Hindlimb muscle (tissue), 1 donor: ENCODE data around the gene PPP2R2C. TPM values are rescaled to one million over a fixed set of nuclear protein-coding genes. Genes with fewer than 3 reads are reported as not detected.

Source experiments
- DNase-seq: peaks from one replicate; pipeline ENCODE4 v3.0.0-alpha.2; 2013
- polyA plus RNA-seq: library from polyadenylated mRNA; unstranded; fragments of 120-200 nt; gene quantifications from one replicate; pipeline ENCODE4 v1.2.1, GENCODE V29; 2013; ENCODE audit not compliant: insufficient read length

The PPP2R2C gene
- polyA plus RNA-seq, 1 donor = 0.45 TPM

DNA sequence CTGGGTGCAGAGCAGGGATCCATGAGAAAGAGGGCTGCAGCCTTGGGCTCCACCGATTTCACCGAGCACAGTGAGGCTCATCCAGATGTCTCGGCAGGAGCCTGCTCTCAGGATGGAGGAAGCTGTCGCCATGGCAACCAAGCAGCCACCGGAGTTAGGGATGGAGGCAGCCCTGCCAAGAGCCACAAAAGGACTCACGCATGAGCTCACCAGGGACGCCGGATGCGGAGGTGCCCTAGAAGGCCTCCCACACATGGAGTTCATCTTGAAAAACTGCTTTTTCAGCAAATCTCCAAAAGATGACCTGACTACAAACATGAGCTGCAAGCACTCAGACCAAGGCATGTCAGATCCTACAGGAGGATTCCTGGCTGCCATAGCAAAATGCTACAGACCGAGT lies 112.0 kb downstream of the PPP2R2C start:
- DNase-seq = no peak

DNA sequence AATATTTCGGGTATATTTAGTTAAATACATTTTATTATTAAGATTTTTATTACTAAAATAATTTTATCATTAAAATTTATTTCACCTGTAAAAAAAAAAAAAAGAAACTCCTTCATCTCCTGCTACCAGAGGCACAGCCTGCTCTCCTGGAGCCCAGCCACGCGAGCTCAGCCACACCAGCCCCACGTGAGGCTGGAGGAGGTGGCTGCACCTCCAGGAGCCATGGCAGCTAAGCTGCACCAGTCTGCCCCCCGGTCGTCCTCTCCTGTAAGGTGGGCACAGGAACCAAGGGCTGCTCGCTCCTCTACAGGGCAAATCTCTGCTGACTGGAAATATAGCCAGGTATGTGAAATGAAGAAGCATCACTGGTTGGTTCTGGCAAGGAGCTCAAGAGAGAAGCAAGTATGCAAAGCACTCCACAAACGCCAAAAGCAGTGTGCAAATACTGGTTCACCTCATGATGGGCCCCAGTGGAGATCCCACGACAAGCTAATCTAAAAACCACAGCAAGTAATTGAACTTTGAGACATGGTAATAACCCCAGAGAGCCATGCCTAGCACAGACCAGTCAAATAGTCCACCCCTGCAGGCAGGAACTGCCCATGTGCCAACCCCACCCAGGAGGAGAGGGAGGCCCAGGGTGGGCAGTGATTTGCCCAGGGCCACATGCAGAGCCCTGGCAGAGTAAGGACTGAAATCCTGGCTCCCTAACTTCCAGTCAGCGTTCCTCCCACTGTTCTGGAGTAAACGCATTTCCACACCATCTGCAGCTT lies 112.7 kb downstream of the PPP2R2C start:
- no peak for DNase-seq

DNA sequence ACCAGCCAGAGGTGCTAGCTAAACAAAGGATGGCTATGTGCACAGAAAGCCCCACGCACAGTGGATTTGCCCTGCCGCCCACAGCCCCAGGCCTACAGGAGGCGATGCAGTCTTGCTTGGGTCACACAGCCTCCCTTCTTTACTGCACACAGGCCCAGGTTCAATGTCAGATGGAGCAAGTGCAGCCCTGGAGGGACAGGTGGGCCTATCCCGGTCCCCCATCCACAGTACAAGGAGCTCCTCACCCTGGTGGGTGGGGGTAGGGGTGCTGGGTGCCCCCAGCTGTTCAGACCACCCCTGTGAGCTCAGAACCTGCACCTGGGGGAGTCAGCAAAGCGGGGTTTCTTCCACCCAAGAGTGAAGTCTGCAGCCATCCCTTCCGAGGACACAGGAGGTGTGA lies 114.9 kb downstream of the PPP2R2C start:
- no peak for DNase-seq

DNA sequence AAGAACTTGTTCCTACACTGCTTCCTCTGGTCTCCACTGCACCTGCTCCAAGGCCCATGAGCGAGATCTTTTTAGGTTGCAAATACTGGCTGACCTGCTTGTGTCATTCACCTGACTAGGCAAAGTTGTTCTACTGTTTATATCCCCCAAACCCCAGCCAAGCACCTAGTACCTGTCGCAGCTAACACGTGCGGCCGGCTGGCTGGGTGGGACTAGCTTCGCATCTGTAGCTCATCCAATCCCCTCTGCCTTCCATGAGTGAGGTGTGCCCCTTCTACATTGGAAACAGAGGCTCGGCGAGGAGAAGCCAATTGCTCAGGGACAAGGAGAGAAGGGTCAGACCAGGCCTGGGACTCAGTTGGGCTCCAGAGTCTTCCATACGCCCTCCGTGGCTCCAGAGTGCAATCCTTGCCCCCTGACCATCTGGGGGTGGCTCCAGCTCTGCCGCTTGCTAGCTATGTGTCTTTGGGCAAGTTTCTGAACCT lies 116.3 kb downstream of the PPP2R2C start:
- DNase-seq = no peak

DNA sequence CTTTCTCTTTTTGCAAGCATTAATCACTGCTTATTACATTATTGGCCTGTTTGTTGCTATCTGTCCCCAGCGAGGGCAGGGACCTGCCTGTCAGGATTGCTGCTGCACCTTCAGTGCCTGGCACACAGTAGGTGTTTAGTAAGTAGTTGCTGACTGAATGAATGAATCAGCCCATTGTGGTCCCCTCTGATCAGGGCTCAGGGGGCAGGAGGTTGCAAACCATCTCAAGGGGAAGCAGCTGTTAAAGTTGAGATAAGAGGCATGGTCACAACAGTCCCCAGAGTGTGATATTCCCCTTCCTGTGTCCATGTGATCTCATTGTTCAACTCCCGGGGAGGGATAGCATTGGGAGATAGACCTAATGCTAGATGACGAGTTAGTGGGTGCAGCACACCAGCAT lies 117.4 kb downstream of the PPP2R2C start:
- DNase-seq = no peak

DNA sequence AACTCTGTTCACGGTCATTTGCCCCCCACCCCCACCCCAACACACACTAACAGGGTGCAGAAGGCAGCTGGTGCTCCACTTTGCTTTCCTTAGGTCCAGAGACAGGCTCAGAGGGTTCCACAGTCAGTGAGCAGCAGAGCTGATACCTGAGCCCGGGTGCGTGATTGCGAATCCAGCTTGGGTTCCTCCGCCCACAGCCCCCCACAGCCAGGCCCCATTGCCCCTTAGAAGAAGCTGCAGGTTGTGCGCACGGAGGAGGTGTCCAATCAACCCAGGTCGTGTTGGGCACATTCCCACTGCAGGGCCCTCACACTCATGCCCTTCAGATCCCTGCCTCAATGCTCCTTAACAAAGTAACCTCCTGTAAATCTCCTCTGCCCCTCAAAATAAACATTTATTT lies 117.8 kb downstream of the PPP2R2C start:
- no peak for DNase-seq

DNA sequence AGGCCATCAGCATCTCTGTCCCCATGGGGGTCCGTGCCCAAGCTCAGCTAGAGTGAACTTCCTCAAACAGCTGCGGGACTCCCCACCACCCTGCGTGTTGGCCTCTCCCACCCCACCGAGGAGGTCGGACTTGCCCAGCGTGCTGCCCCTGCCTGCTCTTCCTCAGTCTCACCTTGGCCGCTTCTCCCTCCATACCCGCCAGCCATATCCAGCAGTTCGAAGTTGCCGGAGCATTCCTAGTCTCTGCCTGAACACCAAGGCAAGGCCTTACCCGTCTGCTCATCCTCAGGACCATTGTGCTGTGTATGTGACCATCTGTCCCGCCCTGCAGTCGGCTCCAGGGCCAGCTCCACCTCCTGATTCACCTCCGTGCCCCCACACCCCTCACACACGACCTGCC lies 118.3 kb downstream of the PPP2R2C start:
- DNase-seq = no peak

DNA sequence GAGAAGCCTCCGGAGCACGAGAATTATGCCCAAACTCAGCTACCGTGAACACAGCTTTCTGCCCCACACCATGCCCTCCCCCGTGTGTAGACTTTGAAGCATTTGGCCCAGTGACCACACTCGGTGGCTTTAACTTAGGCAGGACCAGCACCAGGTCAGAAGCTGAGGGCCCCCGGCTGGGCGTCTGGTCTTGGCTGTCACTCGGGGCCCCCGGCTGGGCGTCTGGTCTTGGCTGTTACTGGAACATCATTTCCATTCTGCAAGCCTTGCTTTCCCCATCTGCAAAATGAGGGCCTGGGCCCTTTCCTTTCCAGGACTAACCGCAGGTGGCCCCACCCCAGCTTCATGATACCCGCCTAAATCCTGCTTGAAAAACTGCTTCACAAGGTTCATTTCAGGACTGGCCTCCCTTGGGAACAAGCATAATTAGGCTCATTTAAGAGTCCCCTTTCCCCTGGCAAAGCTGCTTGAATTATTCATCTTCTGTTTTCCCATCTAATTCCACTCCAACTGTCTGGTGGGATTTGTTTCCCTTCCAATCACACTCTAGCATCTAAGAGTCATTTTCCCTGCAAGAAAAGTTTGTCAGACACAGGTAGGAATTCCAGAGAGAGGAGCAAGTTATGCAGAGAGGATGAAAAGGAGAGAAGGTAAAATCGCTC lies 120.3 kb downstream of the PPP2R2C start:
- DNase-seq = no peak

DNA sequence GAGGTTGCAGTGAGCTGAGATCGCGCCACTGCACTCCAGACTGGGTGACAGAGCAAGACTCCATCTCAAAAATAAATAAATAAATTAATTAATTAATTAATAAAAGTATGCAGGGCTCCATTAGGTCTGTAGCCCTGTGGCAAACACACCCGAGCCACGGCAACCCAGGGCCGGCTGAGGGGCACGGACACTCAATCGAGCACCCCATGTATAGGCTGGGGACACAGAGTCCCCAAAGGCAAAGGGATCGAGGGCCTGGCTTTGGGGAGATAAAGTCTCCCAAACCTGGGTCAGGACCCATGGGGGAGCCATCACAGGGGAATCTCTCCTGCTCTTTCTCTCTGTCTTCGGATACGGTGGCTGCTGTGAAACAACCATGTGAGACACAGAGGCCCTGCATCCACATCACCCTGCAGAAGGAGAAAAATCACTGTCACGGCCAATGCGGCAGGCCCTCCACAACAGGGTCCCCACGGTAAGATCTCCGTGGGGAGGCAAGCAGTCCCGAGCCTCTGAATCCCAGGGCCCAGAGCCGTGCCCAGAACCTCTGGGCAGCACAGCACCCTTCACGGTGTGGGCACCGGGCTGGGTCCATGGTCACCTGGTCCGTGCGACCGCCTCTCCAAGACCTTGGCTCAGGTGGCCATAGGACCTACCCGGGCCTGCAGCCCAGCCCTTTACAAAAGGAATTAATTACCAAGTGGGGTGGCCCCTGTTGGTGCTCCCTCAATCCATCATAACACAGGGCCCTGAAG lies 121.0 kb downstream of the PPP2R2C start:
- no peak for DNase-seq

DNA sequence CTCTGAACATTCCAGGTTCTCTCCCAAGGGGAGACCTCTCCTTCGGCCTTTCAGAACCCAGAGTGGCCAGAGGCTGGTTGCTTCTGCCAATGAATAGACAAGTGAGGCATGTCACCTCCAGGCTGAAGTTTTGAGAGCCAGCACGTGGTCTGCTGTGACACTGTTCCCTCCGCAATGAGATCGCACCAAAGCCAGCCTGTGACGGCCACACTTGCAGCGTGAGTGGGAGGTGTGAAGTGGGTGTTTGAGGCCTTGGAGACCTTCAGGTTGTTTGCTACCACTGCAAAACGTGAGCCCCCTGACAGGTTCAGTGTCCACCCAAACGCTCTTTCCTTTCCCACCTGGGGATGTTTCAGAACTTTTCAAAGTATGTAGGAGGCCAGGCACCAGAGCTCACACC lies 121.8 kb downstream of the PPP2R2C start:
- DNase-seq = no peak

DNA sequence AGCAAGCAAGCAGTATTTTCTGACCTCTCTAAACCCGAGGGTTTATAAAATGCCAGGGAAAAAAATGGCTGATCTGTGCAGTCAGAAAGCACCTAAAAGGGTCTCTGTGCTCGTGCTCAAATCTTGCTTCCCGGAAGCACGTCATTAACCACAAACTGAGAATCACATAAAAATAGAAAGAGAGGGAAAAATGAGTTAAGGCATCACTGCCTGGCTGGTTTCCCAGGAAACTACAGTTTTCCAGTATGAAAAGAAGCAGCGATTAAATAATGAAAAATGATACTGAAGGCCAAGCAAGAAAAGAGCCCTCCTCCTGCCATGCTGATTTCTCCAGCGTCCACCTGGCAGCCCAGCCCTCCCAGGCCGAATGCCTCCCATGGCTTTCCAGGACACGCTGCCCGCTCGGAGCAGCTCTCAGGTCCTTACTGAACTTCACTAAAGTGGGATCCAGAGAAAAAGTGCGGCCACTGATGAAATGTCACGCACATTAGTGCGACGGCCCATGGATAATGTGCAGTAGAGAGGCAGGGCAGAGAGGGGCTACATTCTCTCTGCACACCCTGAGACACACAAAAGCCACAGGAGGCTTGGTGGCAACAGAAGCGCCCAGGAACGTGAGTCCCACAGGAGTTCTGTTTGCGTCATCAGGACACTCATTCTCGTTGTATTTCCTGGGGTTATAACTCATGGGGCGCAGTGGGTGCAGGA lies 122.4 kb downstream of the PPP2R2C start:
- DNase-seq = peak; percentile 35

DNA sequence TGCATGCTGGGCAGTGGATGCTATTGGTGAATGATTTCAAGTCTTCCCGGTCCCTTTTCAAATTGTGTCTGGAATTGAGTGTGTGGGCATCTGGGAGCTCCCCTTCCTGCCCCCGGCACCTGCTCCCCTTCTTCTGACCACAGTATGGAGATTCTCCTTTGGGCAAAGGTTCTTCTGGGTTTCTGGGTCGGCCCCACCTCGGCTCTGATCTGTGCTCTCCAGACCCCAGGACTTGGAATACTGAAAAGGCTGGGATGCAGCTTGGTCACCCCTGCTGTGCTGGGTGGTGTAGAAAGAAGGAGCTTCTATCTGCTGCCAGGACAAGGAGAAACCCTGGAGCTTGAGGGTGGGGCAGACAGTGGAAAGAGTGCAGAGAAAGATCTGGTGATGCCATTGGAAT lies 124.0 kb downstream of the PPP2R2C start:
- no peak for DNase-seq

DNA sequence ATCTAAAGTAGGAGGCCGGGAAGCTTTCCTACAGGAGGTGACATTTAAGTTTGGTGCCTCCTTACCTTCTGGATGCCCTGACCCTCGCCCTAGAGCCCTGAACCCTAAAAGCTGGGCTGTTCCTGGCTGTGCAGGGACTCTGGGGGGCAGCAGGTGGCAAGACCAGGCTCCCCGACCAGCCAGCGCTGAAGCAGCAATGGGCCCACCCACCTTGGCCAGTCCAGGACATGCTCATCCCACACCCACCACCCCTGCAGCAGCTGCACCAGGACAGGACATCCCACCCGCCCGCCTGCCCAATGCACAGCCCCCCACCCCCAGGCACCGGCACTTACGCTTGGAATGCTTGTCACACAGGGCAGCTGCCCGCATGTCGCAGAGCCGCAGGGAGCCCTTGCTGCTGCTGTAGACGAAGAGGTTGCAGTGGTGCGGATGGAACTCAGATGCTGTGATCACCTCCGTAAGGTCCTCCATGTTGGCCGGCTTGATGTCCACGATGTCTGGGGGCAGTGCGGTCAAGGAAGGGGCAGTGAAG lies 124.8 kb downstream of the PPP2R2C start:
- no peak for DNase-seq

DNA sequence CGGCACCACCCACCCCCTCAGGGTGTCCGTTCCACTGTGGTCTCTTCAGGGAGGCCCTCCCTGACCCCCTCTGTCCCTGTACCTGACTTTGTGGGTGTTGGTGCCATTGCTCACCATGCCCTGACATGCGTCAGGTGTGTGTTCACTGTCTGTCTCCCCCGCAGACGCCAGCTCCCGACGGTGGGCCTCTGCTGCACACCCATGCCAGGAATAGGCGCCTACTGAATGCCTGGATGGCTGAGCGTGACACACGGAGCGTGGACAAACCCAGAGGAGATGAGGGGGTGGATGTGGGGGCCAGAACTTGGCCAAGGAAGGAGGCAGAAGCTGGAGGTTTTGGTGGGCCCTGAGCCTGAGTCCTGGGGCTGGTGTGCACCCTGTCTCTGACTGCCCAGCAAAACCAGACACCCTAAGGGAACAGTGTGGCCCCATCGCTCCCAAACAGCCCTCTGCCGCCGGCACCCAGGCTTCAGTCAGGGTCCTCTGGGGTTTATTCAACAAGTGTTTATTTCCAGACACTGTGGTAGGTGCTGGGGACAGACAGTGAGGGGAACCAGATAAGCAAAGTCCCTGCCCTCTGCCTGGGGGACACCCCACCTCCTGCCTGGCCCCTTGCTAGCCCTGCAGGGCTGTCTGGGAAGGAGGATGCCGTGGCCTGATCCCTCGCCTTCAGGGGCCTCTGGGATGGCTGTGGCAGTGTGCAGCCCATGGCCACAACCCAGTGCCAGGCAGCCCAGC lies 125.9 kb downstream of the PPP2R2C start:
- DNase-seq = no peak

DNA sequence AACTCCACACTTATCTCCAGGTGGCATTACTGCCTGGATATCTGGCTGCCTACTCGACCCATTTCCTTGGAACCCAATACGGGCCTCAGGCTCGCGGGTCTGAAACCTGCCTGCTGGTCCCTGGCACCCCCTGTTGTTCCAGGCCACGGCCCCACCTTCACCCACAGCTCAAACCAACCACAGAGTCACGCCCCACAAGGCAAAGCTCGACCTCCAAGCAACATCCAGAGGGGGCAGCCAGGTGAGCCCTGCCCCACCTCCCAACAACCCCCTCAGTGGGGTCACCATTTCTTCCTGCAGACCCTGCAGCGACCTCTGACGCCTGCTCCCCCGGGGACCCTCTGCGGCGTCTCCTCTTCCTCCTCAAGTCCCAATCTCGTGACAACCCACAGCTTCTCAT lies 126.5 kb downstream of the PPP2R2C start:
- no peak for DNase-seq

DNA sequence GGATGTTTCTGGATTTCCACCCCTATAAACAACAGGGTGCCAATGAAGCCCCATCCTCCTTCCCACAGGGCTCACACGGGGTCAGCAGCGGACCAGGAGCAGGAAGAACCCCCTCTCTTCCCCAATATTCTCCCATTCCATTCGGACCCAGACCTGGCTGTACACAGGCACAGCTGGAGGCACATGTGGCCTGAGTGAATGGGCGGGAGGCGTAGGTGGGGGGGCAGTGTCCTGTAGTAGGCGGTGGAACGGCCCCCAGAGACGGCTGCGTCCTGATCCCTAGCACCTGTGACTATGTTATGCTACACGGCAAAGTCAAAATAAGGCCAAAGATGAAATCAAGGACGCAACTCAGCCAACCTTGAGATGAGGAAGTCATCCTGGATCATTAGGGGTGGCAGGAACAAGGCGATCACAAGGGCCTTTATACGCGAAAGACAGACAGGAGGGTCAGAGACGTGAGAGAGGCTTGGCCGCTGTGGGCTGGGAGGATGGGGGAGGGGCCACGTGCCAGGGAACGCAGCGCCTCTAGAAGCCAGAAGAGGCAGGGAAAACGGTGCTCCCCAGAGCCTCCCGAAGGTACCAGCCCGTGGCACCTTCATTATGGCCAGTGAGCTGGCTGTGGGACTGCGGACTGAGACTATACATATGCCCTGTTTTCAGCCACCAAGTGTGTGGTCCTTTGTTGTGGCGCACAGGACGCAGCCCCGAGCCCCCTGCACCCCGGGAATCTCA lies 127.2 kb downstream of the PPP2R2C start:
- DNase-seq = no peak

DNA sequence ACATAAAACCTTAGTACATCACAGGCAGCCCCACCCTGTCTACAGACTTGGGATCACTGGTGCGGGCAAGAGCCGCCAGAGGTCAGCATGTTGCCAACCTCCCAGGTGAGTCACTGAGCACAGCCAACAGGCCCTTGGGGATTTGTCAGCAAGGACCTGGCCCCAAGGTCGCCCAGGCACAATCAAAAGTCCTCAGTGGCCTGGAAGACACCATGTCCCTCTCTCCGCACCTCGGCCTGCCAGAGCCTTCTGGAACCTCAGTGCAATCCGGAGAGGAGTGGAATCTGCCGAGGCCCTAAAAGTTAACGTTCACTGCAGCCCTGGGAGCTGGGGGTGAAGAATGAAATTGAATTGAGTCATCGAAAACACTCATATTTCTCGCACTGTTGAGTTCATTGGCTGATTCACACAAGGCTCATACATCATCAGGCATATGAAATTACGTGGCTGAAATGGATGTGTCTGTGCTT lies 128.4 kb downstream of the PPP2R2C start:
- DNase-seq = no peak

DNA sequence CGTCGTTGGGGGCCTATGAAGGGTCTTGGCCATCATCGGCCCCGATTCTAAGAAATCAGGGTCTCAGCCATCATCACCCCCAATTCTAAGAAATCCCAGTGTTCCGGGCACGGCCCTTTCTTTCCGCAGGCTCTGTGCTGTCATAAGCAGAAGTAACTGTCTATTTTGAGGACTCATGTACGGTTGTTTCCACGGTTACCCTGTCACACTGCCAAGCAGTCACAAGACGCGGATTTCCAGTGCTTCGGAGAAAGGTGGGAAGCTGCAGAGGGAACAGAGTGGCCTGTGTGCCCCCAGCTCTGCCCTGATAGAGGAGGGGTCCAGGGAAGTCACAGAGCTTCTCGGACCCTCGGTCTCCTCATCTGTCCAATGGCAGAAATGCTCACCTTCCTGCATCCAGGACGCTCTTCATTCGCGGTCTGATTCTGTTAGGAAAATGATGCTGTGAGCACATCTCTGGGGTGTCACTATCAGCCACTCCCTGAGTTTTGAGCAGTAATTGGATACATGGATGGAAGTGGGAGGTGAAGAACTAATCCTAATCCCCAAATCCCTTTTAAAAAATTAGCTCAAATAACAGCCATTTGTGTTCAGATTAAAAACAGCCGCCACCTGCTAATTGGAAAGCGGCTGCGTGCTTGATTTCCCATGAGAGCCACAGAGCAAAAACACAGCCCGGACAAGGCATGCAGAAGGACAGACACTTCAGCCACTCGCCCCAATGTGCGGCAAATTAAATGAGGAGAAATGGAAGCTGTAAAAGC lies 129.7 kb downstream of the PPP2R2C start:
- DNase-seq = peak; percentile 47

DNA sequence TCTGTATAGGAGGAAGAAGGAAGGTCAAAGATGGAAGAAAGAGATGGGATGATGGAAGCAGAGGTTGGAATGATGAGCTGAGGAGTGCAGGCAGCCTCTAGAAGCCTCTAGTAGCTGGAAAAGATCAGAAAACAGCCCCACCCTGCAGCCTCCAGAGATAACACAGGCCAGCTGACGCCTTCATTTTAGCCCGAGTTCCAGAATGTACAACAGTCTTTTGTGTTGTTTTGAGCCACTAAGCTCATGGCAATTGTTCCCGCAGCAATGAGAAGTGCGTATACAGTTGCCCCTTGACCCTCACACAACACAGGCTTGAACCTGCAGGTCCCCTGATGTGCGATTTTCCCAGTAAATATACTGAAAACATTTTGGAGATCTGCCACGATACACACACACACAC lies 130.7 kb downstream of the PPP2R2C start:
- DNase-seq = no peak

DNA sequence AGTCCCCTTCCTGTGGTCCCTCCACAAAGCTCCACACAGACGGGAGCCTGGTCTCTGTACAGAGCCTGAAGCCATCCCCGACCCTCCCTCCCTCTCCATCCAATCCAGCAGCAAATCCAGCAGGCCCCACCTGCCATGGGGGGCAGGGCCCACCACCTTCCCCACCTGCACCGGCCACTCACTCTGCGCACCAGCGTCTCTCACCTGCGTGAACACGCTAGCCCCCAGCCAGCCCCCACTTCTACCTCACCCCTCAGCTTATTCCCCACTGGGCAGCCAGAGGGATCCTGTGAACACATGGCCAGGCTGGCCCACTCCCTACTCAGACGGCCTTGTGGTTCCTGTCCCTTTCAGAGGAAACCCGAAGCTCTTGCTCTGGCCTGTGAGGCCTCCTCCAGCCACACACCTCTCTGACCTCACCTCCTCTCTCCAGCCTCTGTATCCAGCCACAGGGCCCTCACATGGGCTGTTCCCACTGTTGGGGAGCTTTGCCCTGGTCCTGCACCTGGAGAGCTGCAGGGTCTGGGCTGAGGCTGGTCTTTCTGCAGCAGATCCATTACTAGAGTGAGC lies 131.9 kb downstream of the PPP2R2C start:
- DNase-seq = no peak
